ENCODE measurements around the gene STX10.

STX10 gene

GRCh38 chr19:13119627-13120026 is 30.5 kb downstream of the STX10 start:
- DNase-seq = peak; percentile 67 to 89

- peak; percentile 29 to 62 for DNase-seq
Observed at GRCh38 chr19:13118424-13119193, 31.6 kb downstream of the STX10 start.

- DNase-seq = peak; percentile 89 to 94
Observed at GRCh38 chr19:13117772-13118423, 32.3 kb downstream of the STX10 start, which contains the start of gene NACC1. NACC1 (plus strand) TSS chr19:13118264; CDS start chr19:13135208, 16,944 bp downstream.

GRCh38 chr19:13117176-13117771 is 32.9 kb downstream of the STX10 start:
- no peak for DNase-seq

GRCh38 chr19:13116282-13117175 is 33.6 kb downstream of the STX10 start, which contains the start of gene TRMT1:
TRMT1 (minus strand) TSS chr19:13116740; CDS start chr19:13116399, 341 bp downstream.
- peak; percentile 97 for DNase-seq

- DNase-seq = peak in 1 of 2 donors; percentile 14
Observed at GRCh38 chr19:13115936-13116281, 34.3 kb downstream of the STX10 start.

- DNase-seq = no peak
Observed at GRCh38 chr19:13112555-13112954, 37.6 kb downstream of the STX10 start.

- DNase-seq = no peak
Observed at GRCh38 chr19:13110099-13110610, 40.0 kb downstream of the STX10 start.

- DNase-seq = no peak
Observed at GRCh38 chr19:13109361-13110098, 40.6 kb downstream of the STX10 start.

GRCh38 chr19:13104848-13105711 is 45.1 kb downstream of the STX10 start:
- peak; percentile 28 to 54 for DNase-seq

GRCh38 chr19:13104360-13104847 is 45.8 kb downstream of the STX10 start:
- peak; percentile 53 to 61 for DNase-seq

- peak in 1 of 2 donors; percentile 27 for DNase-seq
Observed at GRCh38 chr19:13103581-13104359, 46.4 kb downstream of the STX10 start.

GRCh38 chr19:13102666-13103580 is 47.3 kb downstream of the STX10 start, which contains the start of gene LYL1:
LYL1 (minus strand) TSS chr19:13102858; CDS start chr19:13101171, 1,687 bp downstream.
- DNase-seq = peak; percentile 92 to 94

- no peak for DNase-seq
Observed at GRCh38 chr19:13102416-13102665, 47.8 kb downstream of the STX10 start.

- no peak for DNase-seq
Observed at GRCh38 chr19:13101590-13102415, 48.4 kb downstream of the STX10 start.

- DNase-seq = no peak
Observed at GRCh38 chr19:13100841-13101589, 49.2 kb downstream of the STX10 start.

Data from inflammatory macrophage (primary cell).